IPS DF 6.9 (cell line): ENCODE results near the gene SYT14.
"Not testable (repeated sequence)": the region's sequence is repeated elsewhere in the genome, so short reads cannot be mapped to it uniquely, and the experiment has no call there.

Experiments
- DNase-seq: peaks from one replicate; pipeline ENCODE4 v3.0.0-alpha.2; 2013; ENCODE audit warnings: low read depth, low spot score
- H3K27ac ChIP-seq: one replicate; pipeline ENCODE4 v1.5.1; 2013; ENCODE audit warnings: low read length, control low read depth
- H3K27me3 ChIP-seq: 2 replicates; pipeline ENCODE4 v1.6.1; 2013; ENCODE audit warnings: mild to moderate bottlenecking, low read length; ENCODE audit not compliant: control insufficient read depth, insufficient read depth
- H3K36me3 ChIP-seq: 2 replicates; pipeline ENCODE4 v1.6.1; 2013; ENCODE audit warnings: low read length; ENCODE audit not compliant: control insufficient read depth, insufficient read depth
- H3K4me1 ChIP-seq: 2 replicates; pipeline ENCODE4 v1.6.1; 2013; ENCODE audit warnings: low read length; ENCODE audit not compliant: control insufficient read depth, insufficient read depth
- H3K4me3 ChIP-seq: 2 replicates; pipeline ENCODE4 v1.5.1; 2013; ENCODE audit warnings: mild to moderate bottlenecking, low read length
- H3K9me3 ChIP-seq: 2 replicates; pipeline ENCODE4 v1.6.1; 2013; ENCODE audit warnings: low read length, inconsistent platforms; ENCODE audit not compliant: control insufficient read depth, insufficient read depth
- WGBS: extraction: QIAGEN DNeasy Blood & Tissue Kit; methylation state at CpG from one replicate; pipeline ENCODE4 v1.1.7; 2013; ENCODE audit warnings: mixed read lengths, missing lambda C conversion rate; ENCODE audit not compliant: insufficient read length, insufficient coverage; 5-methylcytosine and 5-hydroxymethylcytosine counted together

The SYT14 gene

GRCh38 chr1:210187849-210188606 lies 250.0 kb downstream of the SYT14 start:
- H3K4me1 ChIP-seq, H3K4me3 ChIP-seq, H3K27me3 ChIP-seq, H3K9me3 ChIP-seq, H3K27ac ChIP-seq, H3K36me3 ChIP-seq, DNase-seq: not testable (repeated sequence)
- WGBS, result no CpG with 5 or more reads among the region's 18 CpGs

GRCh38 chr1:210189426-210189825 lies 251.4 kb downstream of the SYT14 start:
- Histone ChIP-seq H3K4me1 (no peaks in the 10 kb centered on the region), H3K9me3 (no peaks in the 10 kb centered on the region), H3K4me3 (no peak overlapping the region), H3K27me3 (no peaks in the 10 kb centered on the region), H3K27ac (no peak overlapping the region), H3K36me3 (no peaks in the 10 kb centered on the region)
- WGBS, result no CpG with 5 or more reads among the region's 7 CpGs
- DNase-seq, result no peak

GRCh38 chr1:210195635-210196160 lies 257.7 kb downstream of the SYT14 start:
- no CpG with 5 or more reads among the region's 8 CpGs for WGBS
- no peak for DNase-seq
- Histone ChIP-seq H3K36me3 (no peaks in the 10 kb centered on the region), H3K4me3 (no peak overlapping the region), H3K27ac (no peak overlapping the region), H3K27me3 (no peaks in the 10 kb centered on the region), H3K9me3 (peaks cover 3% of the 10 kb centered on the region; the same call in 1 of the 2 replicates), H3K4me1 (no peaks in the 10 kb centered on the region)

GRCh38 chr1:210196266-210196665 lies 258.2 kb downstream of the SYT14 start:
- WGBS, result no CpG with 5 or more reads among the region's 5 CpGs
- not testable (repeated sequence) for H3K27ac ChIP-seq, H3K9me3 ChIP-seq, H3K36me3 ChIP-seq, DNase-seq, H3K27me3 ChIP-seq, H3K4me3 ChIP-seq, H3K4me1 ChIP-seq

- H3K4me3 ChIP-seq, result no peak overlapping the region
- no peak for DNase-seq
- H3K27ac ChIP-seq, result no peak overlapping the region
- no peaks in the 10 kb centered on the region for H3K27me3 ChIP-seq
- peaks cover 3% of the 10 kb centered on the region; the same call in 1 of the 2 replicates for H3K9me3 ChIP-seq
- no CpG with 5 or more reads among the region's 3 CpGs for WGBS
- H3K36me3 ChIP-seq, result no peaks in the 10 kb centered on the region
- no peaks in the 10 kb centered on the region for H3K4me1 ChIP-seq
These were observed 260.8 kb downstream of the SYT14 start for GRCh38 chr1:210198840-210199239.

- Histone ChIP-seq H3K9me3 (peaks cover 3% of the 10 kb centered on the region; the same call in 1 of the 2 replicates), H3K4me3 (no peak overlapping the region), H3K4me1 (no peaks in the 10 kb centered on the region), H3K27ac (no peak overlapping the region), H3K27me3 (no peaks in the 10 kb centered on the region), H3K36me3 (no peaks in the 10 kb centered on the region)
- DNase-seq, result no peak
- no CpG with 5 or more reads among the region's 3 CpGs for WGBS
These were observed 262.2 kb downstream of the SYT14 start for GRCh38 chr1:210200124-210200736.

- Histone ChIP-seq H3K36me3 (no peaks in the 10 kb centered on the region), H3K9me3 (no peaks in the 10 kb centered on the region), H3K4me3 (no peak overlapping the region), H3K4me1 (no peaks in the 10 kb centered on the region), H3K27ac (no peak overlapping the region), H3K27me3 (no peaks in the 10 kb centered on the region)
- no CpG with 5 or more reads among the region's 3 CpGs for WGBS
- DNase-seq, result no peak
These were observed 263.7 kb downstream of the SYT14 start for GRCh38 chr1:210201681-210202080.

GRCh38 chr1:210207597-210208450 lies 269.8 kb downstream of the SYT14 start:
- no peak for DNase-seq
- no CpG with 5 or more reads among the region's 2 CpGs for WGBS
- Histone ChIP-seq H3K27me3 (no peaks in the 10 kb centered on the region), H3K36me3 (no peaks in the 10 kb centered on the region), H3K27ac (no peak overlapping the region), H3K4me3 (no peak overlapping the region), H3K4me1 (no peaks in the 10 kb centered on the region), H3K9me3 (no peaks in the 10 kb centered on the region)

GRCh38 chr1:210213335-210213734 lies 275.3 kb downstream of the SYT14 start:
- H3K4me1 ChIP-seq, result peaks cover 2% of the 10 kb centered on the region; the same call in 1 of the 2 replicates
- H3K27me3 ChIP-seq, result no peaks in the 10 kb centered on the region
- H3K4me3 ChIP-seq, result no peak overlapping the region
- H3K27ac ChIP-seq, result no peak overlapping the region
- DNase-seq, result no peak
- H3K9me3 ChIP-seq, result no peaks in the 10 kb centered on the region
- WGBS, result no CpG with 5 or more reads among the region's 8 CpGs
- H3K36me3 ChIP-seq, result no peaks in the 10 kb centered on the region
